ENCODE results near the gene FBXL19.

GRCh38 chr16:30991052-30991451, 67.7 kb downstream of the FBXL19 start:
- TF ChIP-seq JUN (IDR thresholded peaks at IDR 0.05; ENCODE audit: low read depth, low read length) (no peak), TBP (IDR thresholded peaks at IDR 0.05; ENCODE audit: low read depth, low read length) (no peak), POLR2A (IDR thresholded peaks at IDR 0.05; ENCODE audit: control extremely low read depth in 1 of 2, low read depth in 2 of 2, low read length in 2 of 2) (no peak), HDAC2 (IDR thresholded peaks at IDR 0.05; ENCODE audit: borderline replicate concordance in 1 of 2, low read depth in 2 of 2, low read length in 2 of 2) (no peak), CTCF (IDR thresholded peaks at IDR 0.05; ENCODE audit: control extremely low read depth in 1 of 3, insufficient read depth in 1 of 3, low read depth in 1 of 3, low read length in 3 of 3) (no peak), EGR1 (IDR thresholded peaks at IDR 0.05; ENCODE audit: borderline replicate concordance, low read depth, low read length) (no peak), FOSL1 (IDR thresholded peaks at IDR 0.05; ENCODE audit: insufficient read depth, low read depth, low read length) (no peak), SIRT6 (IDR thresholded peaks at IDR 0.05; ENCODE audit: low read length) (no peak), RXRA (IDR thresholded peaks at IDR 0.05; ENCODE audit: insufficient read depth, low read depth, low read length) (no peak), POLR2AphosphoS5 (IDR thresholded peaks at IDR 0.05; ENCODE audit: low read depth, low read length) (no peak), CEBPB (IDR thresholded peaks at IDR 0.05; ENCODE audit: low read depth, low read length) (no peak), MAFK (IDR thresholded peaks at IDR 0.05; ENCODE audit: low read depth, low read length) (no peak)
